Measurements from ENCODE around the gene EPS8.

Gene EPS8

DNA sequence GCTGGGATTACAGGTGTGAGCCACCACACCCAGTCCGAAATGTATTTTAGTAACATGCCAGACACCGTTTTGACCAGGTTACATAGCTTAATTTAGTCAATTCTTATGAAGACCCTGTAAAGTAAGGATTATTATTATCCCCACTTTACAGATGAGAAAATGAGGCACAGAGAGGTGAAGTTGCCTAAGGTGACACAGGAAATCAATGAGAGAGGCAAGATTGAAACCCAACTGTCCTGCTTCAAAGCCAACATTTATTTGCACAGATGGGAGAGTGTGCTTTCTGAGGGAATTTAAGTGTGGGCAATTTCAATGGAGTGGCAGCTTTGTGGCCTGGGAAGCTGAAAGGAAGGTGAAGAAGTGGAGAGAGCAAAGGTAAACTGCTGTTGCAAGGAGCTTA, 19.1 kb upstream of the EPS8 start:
- no peak for DNase-seq (ENCODE audit: extremely low read depth, insufficient read length)
- H3K27me3 ChIP-seq (replicated peaks; ENCODE audit: control insufficient read depth, insufficient read depth, low read length): no peaks in the 10 kb centered on the region
- no peak overlapping the region for H3K4me3 ChIP-seq (replicated peaks; ENCODE audit: low read depth, low read length)
- TF ChIP-seq, protein P1, sequence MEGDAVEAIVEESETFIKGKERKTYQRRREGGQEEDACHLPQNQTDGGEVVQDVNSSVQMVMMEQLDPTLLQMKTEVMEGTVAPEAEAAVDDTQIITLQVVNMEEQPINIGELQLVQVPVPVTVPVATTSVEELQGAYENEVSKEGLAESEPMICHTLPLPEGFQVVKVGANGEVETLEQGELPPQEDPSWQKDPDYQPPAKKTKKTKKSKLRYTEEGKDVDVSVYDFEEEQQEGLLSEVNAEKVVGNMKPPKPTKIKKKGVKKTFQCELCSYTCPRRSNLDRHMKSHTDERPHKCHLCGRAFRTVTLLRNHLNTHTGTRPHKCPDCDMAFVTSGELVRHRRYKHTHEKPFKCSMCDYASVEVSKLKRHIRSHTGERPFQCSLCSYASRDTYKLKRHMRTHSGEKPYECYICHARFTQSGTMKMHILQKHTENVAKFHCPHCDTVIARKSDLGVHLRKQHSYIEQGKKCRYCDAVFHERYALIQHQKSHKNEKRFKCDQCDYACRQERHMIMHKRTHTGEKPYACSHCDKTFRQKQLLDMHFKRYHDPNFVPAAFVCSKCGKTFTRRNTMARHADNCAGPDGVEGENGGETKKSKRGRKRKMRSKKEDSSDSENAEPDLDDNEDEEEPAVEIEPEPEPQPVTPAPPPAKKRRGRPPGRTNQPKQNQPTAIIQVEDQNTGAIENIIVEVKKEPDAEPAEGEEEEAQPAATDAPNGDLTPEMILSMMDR (IDR thresholded peaks at IDR 0.05; ENCODE audit: insufficient read depth, low read length, poor library complexity, severe bottlenecking): no peak
- H3K36me3 ChIP-seq (ENCODE audit: control insufficient read depth, insufficient read depth, low read length): no peaks in the 10 kb centered on the region

DNA sequence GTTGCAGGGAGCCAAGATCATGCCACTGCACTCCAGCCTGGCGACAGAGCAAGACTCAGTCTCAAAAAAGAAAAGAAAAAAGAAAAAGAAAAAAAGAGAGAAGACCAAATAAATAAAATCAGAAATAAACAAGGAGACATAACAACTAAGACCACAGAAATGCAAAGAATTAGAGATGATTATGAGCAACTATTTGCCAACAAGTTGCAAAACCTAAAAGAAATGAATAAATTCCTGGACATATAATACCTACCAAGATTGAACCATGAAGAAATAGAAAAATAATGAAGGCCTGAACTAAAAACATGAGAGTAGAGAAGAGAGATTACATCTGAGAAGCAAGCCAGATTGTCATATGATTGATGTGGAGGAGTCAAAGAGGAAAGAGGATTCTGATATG, 17.6 kb upstream of the EPS8 start:
- TF ChIP-seq, protein P1 (IDR thresholded peaks at IDR 0.05; ENCODE audit: insufficient read depth, low read length, poor library complexity, severe bottlenecking): no peak
- Histone ChIP-seq H3K27me3 (replicated peaks; ENCODE audit: control insufficient read depth, insufficient read depth, low read length) (no peaks in the 10 kb centered on the region), H3K36me3 (ENCODE audit: control insufficient read depth, insufficient read depth, low read length) (no peaks in the 10 kb centered on the region), H3K4me3 (replicated peaks; ENCODE audit: low read depth, low read length) (no peak overlapping the region)
- DNase-seq (ENCODE audit: extremely low read depth, insufficient read length): no peak

DNA sequence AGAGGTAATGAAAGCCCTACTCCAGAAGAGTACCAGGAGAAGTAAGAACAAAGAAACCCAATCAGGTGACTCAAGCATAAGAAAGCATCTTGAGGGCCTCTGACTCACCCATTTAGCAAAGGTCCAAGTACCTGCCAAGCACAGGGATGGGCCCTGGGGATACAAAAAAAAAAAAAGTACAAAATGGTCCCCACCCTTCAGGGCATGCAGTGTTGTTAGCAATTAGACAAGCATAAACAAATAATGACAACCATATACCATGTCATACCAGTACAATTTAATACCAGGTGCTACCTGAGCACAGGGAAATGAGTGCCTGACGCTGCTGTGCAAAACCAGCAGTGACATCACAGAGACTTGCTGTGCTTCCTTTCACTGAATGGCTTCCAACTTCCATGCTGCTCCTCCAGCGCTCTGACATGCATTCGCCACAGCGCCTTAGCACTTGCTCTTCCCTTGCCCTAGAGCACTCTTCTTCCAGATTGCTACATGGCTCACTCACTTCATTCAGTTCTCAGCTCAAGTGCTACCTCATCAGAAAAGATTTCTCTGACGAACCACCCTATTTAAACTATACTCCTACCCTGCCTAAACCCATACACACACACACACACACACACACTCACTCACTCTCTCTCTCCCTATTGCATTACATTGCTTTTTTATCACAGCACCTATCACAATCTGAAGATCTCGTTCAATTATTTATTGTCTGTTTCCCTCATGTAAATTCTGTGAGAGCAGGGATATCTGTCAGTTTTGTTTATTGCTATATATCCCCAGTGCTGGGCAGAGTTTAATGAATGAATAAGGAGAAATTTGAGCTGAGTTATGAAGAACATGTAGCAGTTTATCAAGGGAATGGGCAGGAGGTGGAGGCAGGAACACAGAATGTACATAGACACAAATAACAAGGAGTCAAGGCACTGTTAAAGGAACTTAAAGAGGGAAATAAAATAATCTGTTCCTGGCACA, 12.9 kb upstream of the EPS8 start:
- no peaks in the 10 kb centered on the region for H3K36me3 ChIP-seq (ENCODE audit: control insufficient read depth, insufficient read depth, low read length)
- TF ChIP-seq, protein P1 (IDR thresholded peaks at IDR 0.05; ENCODE audit: insufficient read depth, low read length, poor library complexity, severe bottlenecking): no peak
- no peak for DNase-seq (ENCODE audit: extremely low read depth, insufficient read length)
- H3K4me3 ChIP-seq (replicated peaks; ENCODE audit: low read depth, low read length): no peak overlapping the region
- H3K27me3 ChIP-seq (replicated peaks; ENCODE audit: control insufficient read depth, insufficient read depth, low read length): no peaks in the 10 kb centered on the region

DNA sequence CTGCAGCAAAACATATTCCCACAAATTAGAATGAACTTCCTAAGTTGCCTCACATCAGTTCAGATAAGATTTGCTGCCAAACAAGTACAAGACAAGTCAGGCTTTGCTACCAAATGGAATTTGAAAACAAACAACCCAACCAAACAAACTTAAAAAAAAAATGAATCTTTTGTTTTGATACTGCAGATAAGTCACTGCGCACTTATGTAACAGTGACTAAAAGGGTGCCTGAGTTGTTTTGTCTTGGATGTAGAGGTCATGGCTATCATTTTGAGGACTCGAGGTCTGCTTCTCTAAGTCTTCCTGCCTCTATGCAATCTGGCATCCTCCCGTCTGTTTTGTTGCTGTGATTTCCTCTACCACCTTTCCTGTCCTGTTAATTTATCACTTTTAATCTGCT, 11.1 kb upstream of the EPS8 start:
- no peaks in the 10 kb centered on the region for H3K36me3 ChIP-seq (ENCODE audit: control insufficient read depth, insufficient read depth, low read length)
- DNase-seq (ENCODE audit: extremely low read depth, insufficient read length): no peak
- no peak overlapping the region for H3K4me3 ChIP-seq (replicated peaks; ENCODE audit: low read depth, low read length)
- H3K27me3 ChIP-seq (replicated peaks; ENCODE audit: control insufficient read depth, insufficient read depth, low read length): no peaks in the 10 kb centered on the region
- TF ChIP-seq, protein P1 (IDR thresholded peaks at IDR 0.05; ENCODE audit: insufficient read depth, low read length, poor library complexity, severe bottlenecking): no peak

DNA sequence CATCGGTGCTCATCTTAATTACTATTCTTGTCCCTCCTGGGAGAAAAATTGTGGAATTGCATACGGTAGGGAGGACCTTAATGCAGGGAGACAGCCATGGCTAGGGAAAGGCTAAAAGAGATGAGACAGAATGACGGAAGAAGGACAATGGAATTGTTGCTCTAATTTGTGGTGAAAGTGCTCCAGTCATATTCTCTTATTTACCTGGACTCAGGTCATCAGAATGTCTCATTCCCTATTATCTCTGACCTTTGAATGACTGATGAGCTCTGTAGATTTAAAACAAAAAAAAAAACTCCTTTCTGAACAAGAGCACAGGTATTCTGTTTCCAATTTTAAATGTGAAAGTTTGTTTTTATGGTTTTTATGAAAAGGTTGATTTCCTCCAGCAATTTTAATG, 8.6 kb upstream of the EPS8 start:
- Histone ChIP-seq H3K27me3 (replicated peaks; ENCODE audit: control insufficient read depth, insufficient read depth, low read length) (no peaks in the 10 kb centered on the region), H3K4me3 (replicated peaks; ENCODE audit: low read depth, low read length) (no peak overlapping the region), H3K36me3 (ENCODE audit: control insufficient read depth, insufficient read depth, low read length) (no peaks in the 10 kb centered on the region)
- no peak for DNase-seq (ENCODE audit: extremely low read depth, insufficient read length)
- TF ChIP-seq, protein P1 (IDR thresholded peaks at IDR 0.05; ENCODE audit: insufficient read depth, low read length, poor library complexity, severe bottlenecking): no peak
